HepG2 (cell line): ENCODE data around the gene CD80.

Source experiments
- BCL6 ChIP-seq: IDR thresholded peaks from 2 replicates; pipeline ENCODE4 v1.6.1; 2016; ENCODE audit warnings: missing genetic modification reagents, missing compliant biosample characterization
- EZH2 ChIP-seq: conservative IDR thresholded peaks from 2 replicates; pipeline ENCODE4 v1.6.1; 2012; ENCODE audit warnings: mild to moderate bottlenecking, low read depth, low read length, moderate library complexity
- MAFF ChIP-seq: IDR thresholded peaks from 2 replicates; pipeline ENCODE4 v1.6.1; 2011; ENCODE audit warnings: low read depth, low read length, improper control_type of control experiment
- MTA1 ChIP-seq: sonication (generic); formaldehyde crosslinking; IDR thresholded peaks from 2 replicates; pipeline ENCODE4 v1.4.0; 2020; ENCODE audit warnings: missing genetic modification reagents, mild to moderate bottlenecking, borderline replicate concordance
- MYC ChIP-seq: sonication (generic); formaldehyde crosslinking; IDR thresholded peaks from 2 replicates; pipeline ENCODE4 v1.9.0; 2021; ENCODE audit warnings: missing genetic modification reagents, borderline replicate concordance
- RFXAP ChIP-seq: sonication (generic); formaldehyde crosslinking; IDR thresholded peaks from 2 replicates; pipeline ENCODE4 v1.4.0; 2020; ENCODE audit warnings: missing genetic modification reagents, borderline replicate concordance
- RXRA ChIP-seq: sonication (generic); formaldehyde crosslinking; IDR thresholded peaks from 2 replicates; pipeline ENCODE4 v1.5.1; 2020; ENCODE audit warnings: missing genetic modification reagents
- ZNF205 ChIP-seq: IDR thresholded peaks from 2 replicates; pipeline ENCODE4 v1.6.1; 2018; ENCODE audit warnings: missing biosample characterization, missing genetic modification reagents
- ZNF558 ChIP-seq: sonication (generic); formaldehyde crosslinking; IDR thresholded peaks from 2 replicates; pipeline ENCODE4 v1.9.0; 2022; ENCODE audit warnings: mild to moderate bottlenecking, missing genetic modification reagents, borderline replicate concordance
- TF ChIP-seq, protein P1 (sequence below): sonication (generic); formaldehyde crosslinking; IDR thresholded peaks from 2 replicates; pipeline ENCODE4 v1.5.0; 2020; ENCODE audit warnings: mild to moderate bottlenecking, low read depth, missing genetic modification reagents, borderline replicate concordance

DNA sequence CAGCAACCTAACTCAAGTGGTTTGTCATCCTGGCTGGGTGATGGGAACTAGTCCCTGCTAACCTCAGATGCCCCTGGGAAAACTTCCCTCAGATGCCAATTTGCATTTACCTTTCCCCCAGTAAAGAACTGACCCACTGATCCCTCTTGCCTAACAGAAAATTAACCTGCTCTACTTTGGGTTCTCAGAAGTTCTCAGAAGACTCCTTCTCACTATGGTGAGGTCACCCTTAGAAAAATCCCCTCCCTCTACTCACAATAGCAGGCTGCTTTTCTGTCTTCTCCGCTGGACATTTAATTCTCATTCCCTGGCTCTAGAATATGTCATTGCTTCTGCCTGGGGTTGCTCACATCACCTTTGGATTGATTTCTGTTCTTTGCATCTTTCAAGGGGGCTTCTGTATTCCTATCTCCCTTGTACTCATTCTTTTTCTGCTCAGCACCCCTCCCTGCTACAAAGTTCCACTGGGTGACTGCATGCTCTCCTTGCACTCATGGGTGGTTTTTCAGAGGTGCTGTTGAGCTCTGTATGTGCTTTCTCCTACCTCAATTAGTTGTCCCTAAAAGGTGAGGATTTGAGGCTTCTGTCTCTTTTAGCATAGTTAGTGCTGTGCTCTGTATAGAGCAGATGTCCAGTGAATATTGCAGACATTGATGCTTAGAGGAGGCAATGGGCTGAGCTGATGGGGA lies 39.1 kb upstream of the CD80 start:
- TF ChIP-seq MTA1 (CRISPR knock-in tag), result no peak
- TF ChIP-seq MYC (CRISPR knock-in tag), result no peak
- TF ChIP-seq EZH2, result no peak
- TF ChIP-seq MAFF, result no peak
- TF ChIP-seq, protein P1, sequence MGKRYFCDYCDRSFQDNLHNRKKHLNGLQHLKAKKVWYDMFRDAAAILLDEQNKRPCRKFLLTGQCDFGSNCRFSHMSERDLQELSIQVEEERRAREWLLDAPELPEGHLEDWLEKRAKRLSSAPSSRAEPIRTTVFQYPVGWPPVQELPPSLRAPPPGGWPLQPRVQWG, result no peak
- TF ChIP-seq ZNF558, result no peak
- no peak for TF ChIP-seq BCL6 (CRISPR knock-in tag)
- no peak for TF ChIP-seq RFXAP (CRISPR knock-in tag)
- TF ChIP-seq RXRA (CRISPR knock-in tag), result no peak
- no peak for TF ChIP-seq ZNF205 (CRISPR knock-in tag)
